WTC11 (cell line): Measurements from ENCODE around the gene CDH16. TPM values are rescaled to one million over a fixed set of nuclear protein-coding genes. Genes with fewer than 3 reads are reported as not detected.
A peak's percentile ranks its signal among the peaks of the same experiment; 100 is the strongest.

ENCODE experiments used
- ATAC-seq: fragments of 200-7000 bp; cut with Tn5 transposase; 2 replicates; pipeline ENCODE4 v1.10.0; 2021; ENCODE audit warnings: mild to moderate bottlenecking, moderate library complexity
- CTCF ChIA-PET: fragments of 300-600 bp; sonication (Branson Sonifier 250); formaldehyde crosslinking; loops from one replicate; lab custom pipeline; 2021; ENCODE audit warnings: antibody characterized with exemption; lab: Charles Lee
- POLR2A ChIA-PET: fragments of 350-600 bp; sonication (Branson Sonifier 250); formaldehyde crosslinking; loops from one replicate; lab custom pipeline; 2021; ENCODE audit warnings: antibody characterized with exemption; lab: Charles Lee
- DNase-seq: peaks from one replicate; pipeline ENCODE4 v3.0.0; 2021; ENCODE audit warnings: low spot score
- H3K27ac Mint-ChIP-seq: 2 replicates; pipeline ENCODE4 v1.8.0; 2021; ENCODE audit warnings: mixed read lengths
- H3K27me3 Mint-ChIP-seq: 2 replicates; pipeline ENCODE4 v1.8.0; 2021; ENCODE audit warnings: low read depth, mild to moderate bottlenecking, moderate library complexity, mixed read lengths
- H3K36me3 Mint-ChIP-seq: 2 replicates; pipeline ENCODE4 v1.8.0; 2021; ENCODE audit warnings: mixed read lengths
- H3K4me1 Mint-ChIP-seq: 2 replicates; pipeline ENCODE4 v1.8.0; 2022; ENCODE audit warnings: mixed read lengths
- H3K4me3 Mint-ChIP-seq: 2 replicates; pipeline ENCODE4 v1.8.0; 2021; ENCODE audit warnings: mild to moderate bottlenecking, moderate library complexity, mixed read lengths
- H3K9me3 Mint-ChIP-seq: 2 replicates; pipeline ENCODE4 v1.8.0; 2021; ENCODE audit warnings: mixed read lengths
- CBFB ChIP-seq: sonication (generic); formaldehyde crosslinking; IDR thresholded peaks from 2 replicates; pipeline ENCODE4 v1.8.1; 2022; ENCODE audit warnings: mild to moderate bottlenecking, low read depth, missing genetic modification reagents
- CREM ChIP-seq: sonication (generic); formaldehyde crosslinking; IDR thresholded peaks from 2 replicates; pipeline ENCODE4 v1.8.1; 2022; ENCODE audit warnings: mild to moderate bottlenecking, missing genetic modification reagents, moderate library complexity
- ELF4 ChIP-seq: sonication (generic); formaldehyde crosslinking; IDR thresholded peaks from 2 replicates; pipeline ENCODE4 v1.8.1; 2022; ENCODE audit warnings: low read depth, mild to moderate bottlenecking, moderate library complexity, missing genetic modification reagents
- ESRRA ChIP-seq: sonication (generic); formaldehyde crosslinking; IDR thresholded peaks from 2 replicates; pipeline ENCODE4 v1.8.1; 2022; ENCODE audit warnings: mild to moderate bottlenecking, missing genetic modification reagents, borderline replicate concordance
- FOXK1 ChIP-seq: sonication (generic); formaldehyde crosslinking; IDR thresholded peaks from 2 replicates; pipeline ENCODE4 v1.8.0; 2022; ENCODE audit warnings: mild to moderate bottlenecking, moderate library complexity, missing genetic modification reagents
- FOXP1 ChIP-seq: sonication (generic); formaldehyde crosslinking; IDR thresholded peaks from 2 replicates; pipeline ENCODE4 v1.8.0; 2022; ENCODE audit warnings: missing genetic modification reagents, mild to moderate bottlenecking, moderate library complexity, borderline replicate concordance
- NFYB ChIP-seq: sonication (generic); formaldehyde crosslinking; conservative IDR thresholded peaks from 2 replicates; pipeline ENCODE4 v1.8.0; 2022; ENCODE audit warnings: low read depth, missing genetic modification reagents
- SP1 ChIP-seq: sonication (generic); formaldehyde crosslinking; conservative IDR thresholded peaks from 2 replicates; pipeline ENCODE4 v1.8.1; 2022; ENCODE audit warnings: missing genetic modification reagents
- ZNF263 ChIP-seq: sonication (generic); formaldehyde crosslinking; IDR thresholded peaks from 2 replicates; pipeline ENCODE4 v1.8.1; 2022; ENCODE audit warnings: low read depth, mild to moderate bottlenecking, moderate library complexity, missing genetic modification reagents
- ZNF423 ChIP-seq: fragments of 250-450 bp; sonication (Bioruptor Pico); IDR thresholded peaks from 2 replicates; pipeline ENCODE4 v2.1.2; 2022; ENCODE audit warnings: mild to moderate bottlenecking, moderate library complexity
- total RNA-seq: library from RNA; stranded (reverse); gene quantifications from 3 replicates; pipeline ENCODE4 v1.2.3, GENCODE V29; 2021
- TF ChIP-seq, protein P1 (sequence below): sonication (generic); formaldehyde crosslinking; IDR thresholded peaks from 2 replicates; pipeline ENCODE4 v1.8.0; 2022; ENCODE audit warnings: missing genetic modification reagents
- TF ChIP-seq, protein P2 (sequence below): sonication (generic); formaldehyde crosslinking; IDR thresholded peaks from 2 replicates; pipeline ENCODE4 v1.8.0; 2023; ENCODE audit warnings: mild to moderate bottlenecking, missing genetic modification reagents
- TF ChIP-seq, protein P3 (sequence below): fragments of 250-450 bp; sonication (Bioruptor Pico); IDR thresholded peaks from 2 replicates; pipeline ENCODE4 v1.8.0; 2021; ENCODE audit warnings: mild to moderate bottlenecking
- TF ChIP-seq, protein P4 (sequence below): sonication (generic); formaldehyde crosslinking; IDR thresholded peaks from 2 replicates; pipeline ENCODE4 v1.8.1; 2022; ENCODE audit warnings: mild to moderate bottlenecking, missing genetic modification reagents, moderate library complexity, borderline replicate concordance
- TF ChIP-seq, protein P5 (sequence below): sonication (generic); formaldehyde crosslinking; IDR thresholded peaks from 2 replicates; pipeline ENCODE4 v1.8.1; 2022; ENCODE audit warnings: mild to moderate bottlenecking, moderate library complexity, missing genetic modification reagents

Gene CDH16
- total RNA-seq, 1 experiment from 2014 or later: not detected

DNA sequence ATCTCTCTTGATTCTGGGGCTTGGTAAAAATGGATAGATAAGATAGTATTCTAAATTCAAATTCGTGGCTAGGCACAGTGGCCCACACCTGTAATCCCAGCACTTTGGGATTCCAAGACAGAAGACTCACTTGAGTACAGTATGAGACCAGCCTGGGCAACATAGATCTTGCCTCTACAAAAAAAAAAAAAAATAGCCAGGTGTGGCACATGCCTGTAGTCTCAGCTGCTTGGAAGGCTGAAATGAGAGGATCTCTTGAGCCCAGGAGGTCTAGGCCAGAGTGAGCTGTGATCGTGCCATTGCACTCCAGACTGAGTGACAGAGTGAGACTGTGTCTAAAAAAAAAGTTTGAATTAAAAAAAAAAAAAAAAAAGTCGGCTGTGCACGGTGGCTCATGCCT lies 29.1 kb downstream of the CDH16 start:
- POLR2A ChIA-PET: no interaction called here
- TF ChIP-seq FOXK1 (CRISPR knock-in tag) (no peak), ELF4 (CRISPR knock-in tag) (no peak), CREM (no peak), NFYB (CRISPR knock-in tag) (no peak), FOXP1 (CRISPR knock-in tag) (no peak), ZNF423 (CRISPR knock-in tag) (no peak), CBFB (CRISPR knock-in tag) (no peak), ZNF263 (no peak), ESRRA (CRISPR knock-in tag) (no peak), SP1 (CRISPR knock-in tag) (no peak)
- TF ChIP-seq, protein P1, sequence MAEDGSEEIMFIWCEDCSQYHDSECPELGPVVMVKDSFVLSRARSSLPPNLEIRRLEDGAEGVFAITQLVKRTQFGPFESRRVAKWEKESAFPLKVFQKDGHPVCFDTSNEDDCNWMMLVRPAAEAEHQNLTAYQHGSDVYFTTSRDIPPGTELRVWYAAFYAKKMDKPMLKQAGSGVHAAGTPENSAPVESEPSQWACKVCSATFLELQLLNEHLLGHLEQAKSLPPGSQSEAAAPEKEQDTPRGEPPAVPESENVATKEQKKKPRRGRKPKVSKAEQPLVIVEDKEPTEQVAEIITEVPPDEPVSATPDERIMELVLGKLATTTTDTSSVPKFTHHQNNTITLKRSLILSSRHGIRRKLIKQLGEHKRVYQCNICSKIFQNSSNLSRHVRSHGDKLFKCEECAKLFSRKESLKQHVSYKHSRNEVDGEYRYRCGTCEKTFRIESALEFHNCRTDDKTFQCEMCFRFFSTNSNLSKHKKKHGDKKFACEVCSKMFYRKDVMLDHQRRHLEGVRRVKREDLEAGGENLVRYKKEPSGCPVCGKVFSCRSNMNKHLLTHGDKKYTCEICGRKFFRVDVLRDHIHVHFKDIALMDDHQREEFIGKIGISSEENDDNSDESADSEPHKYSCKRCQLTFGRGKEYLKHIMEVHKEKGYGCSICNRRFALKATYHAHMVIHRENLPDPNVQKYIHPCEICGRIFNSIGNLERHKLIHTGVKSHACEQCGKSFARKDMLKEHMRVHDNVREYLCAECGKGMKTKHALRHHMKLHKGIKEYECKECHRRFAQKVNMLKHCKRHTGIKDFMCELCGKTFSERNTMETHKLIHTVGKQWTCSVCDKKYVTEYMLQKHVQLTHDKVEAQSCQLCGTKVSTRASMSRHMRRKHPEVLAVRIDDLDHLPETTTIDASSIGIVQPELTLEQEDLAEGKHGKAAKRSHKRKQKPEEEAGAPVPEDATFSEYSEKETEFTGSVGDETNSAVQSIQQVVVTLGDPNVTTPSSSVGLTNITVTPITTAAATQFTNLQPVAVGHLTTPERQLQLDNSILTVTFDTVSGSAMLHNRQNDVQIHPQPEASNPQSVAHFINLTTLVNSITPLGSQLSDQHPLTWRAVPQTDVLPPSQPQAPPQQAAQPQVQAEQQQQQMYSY: no peak
- TF ChIP-seq, protein P2, sequence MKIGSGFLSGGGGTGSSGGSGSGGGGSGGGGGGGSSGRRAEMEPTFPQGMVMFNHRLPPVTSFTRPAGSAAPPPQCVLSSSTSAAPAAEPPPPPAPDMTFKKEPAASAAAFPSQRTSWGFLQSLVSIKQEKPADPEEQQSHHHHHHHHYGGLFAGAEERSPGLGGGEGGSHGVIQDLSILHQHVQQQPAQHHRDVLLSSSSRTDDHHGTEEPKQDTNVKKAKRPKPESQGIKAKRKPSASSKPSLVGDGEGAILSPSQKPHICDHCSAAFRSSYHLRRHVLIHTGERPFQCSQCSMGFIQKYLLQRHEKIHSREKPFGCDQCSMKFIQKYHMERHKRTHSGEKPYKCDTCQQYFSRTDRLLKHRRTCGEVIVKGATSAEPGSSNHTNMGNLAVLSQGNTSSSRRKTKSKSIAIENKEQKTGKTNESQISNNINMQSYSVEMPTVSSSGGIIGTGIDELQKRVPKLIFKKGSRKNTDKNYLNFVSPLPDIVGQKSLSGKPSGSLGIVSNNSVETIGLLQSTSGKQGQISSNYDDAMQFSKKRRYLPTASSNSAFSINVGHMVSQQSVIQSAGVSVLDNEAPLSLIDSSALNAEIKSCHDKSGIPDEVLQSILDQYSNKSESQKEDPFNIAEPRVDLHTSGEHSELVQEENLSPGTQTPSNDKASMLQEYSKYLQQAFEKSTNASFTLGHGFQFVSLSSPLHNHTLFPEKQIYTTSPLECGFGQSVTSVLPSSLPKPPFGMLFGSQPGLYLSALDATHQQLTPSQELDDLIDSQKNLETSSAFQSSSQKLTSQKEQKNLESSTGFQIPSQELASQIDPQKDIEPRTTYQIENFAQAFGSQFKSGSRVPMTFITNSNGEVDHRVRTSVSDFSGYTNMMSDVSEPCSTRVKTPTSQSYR (CRISPR knock-in tag): no peak
- TF ChIP-seq, protein P3, sequence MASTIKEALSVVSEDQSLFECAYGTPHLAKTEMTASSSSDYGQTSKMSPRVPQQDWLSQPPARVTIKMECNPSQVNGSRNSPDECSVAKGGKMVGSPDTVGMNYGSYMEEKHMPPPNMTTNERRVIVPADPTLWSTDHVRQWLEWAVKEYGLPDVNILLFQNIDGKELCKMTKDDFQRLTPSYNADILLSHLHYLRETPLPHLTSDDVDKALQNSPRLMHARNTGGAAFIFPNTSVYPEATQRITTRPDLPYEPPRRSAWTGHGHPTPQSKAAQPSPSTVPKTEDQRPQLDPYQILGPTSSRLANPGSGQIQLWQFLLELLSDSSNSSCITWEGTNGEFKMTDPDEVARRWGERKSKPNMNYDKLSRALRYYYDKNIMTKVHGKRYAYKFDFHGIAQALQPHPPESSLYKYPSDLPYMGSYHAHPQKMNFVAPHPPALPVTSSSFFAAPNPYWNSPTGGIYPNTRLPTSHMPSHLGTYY (CRISPR knock-in tag): no peak
- TF ChIP-seq, protein P4, sequence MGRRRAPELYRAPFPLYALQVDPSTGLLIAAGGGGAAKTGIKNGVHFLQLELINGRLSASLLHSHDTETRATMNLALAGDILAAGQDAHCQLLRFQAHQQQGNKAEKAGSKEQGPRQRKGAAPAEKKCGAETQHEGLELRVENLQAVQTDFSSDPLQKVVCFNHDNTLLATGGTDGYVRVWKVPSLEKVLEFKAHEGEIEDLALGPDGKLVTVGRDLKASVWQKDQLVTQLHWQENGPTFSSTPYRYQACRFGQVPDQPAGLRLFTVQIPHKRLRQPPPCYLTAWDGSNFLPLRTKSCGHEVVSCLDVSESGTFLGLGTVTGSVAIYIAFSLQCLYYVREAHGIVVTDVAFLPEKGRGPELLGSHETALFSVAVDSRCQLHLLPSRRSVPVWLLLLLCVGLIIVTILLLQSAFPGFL (CRISPR knock-in tag): no peak
- TF ChIP-seq, protein P5, sequence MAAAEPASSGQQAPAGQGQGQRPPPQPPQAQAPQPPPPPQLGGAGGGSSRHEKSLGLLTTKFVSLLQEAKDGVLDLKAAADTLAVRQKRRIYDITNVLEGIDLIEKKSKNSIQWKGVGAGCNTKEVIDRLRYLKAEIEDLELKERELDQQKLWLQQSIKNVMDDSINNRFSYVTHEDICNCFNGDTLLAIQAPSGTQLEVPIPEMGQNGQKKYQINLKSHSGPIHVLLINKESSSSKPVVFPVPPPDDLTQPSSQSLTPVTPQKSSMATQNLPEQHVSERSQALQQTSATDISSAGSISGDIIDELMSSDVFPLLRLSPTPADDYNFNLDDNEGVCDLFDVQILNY (CRISPR knock-in tag): no peak
- CTCF ChIA-PET: interaction anchor here (0.7 to 11.5 kb wide), 4 partner anchors 17 to 269 kb away, joined by 3 to 175 read pairs (median 6); partner anchors contain the start of genes NAE1 and RRAD
- Mint-ChIP-seq H3K4me1 (peaks cover 17% of the 10 kb centered on the region), H3K27me3 (no peaks in the 10 kb centered on the region), H3K27ac (peak overlapping the region; percentile 26; the same call in 1 of the 2 replicates), H3K36me3 (peaks cover 17% of the 10 kb centered on the region), H3K9me3 (no peaks in the 10 kb centered on the region), H3K4me3 (no peak overlapping the region)
- DNase-seq (no peak), ATAC-seq (no peak)
